Ascending aorta (tissue), 2 donors: ENCODE results near the gene SPRR2F. TPM values are rescaled to one million over a fixed set of nuclear protein-coding genes. Genes with fewer than 3 reads are reported as not detected.

ENCODE experiments used
- DNase-seq, 2 donors: peaks; one replicate each; pipeline ENCODE4 v3.0.0-alpha.2; 2019; ENCODE audit warnings: low spot score in 2 of 2
- H3K27ac ChIP-seq, 2 donors: fragments of 200-600 bp; sonication (generic); one replicate each; pipeline ENCODE4 v1.5.1; 2016 to 2017; ENCODE audit warnings: mild to moderate bottlenecking in 1 of 2
- H3K27me3 ChIP-seq: fragments of 200-600 bp; sonication (generic); one replicate; pipeline ENCODE4 v1.5.1; 2017
- H3K36me3 ChIP-seq, 2 donors: fragments of 200-600 bp; sonication (generic); one replicate each; pipeline ENCODE4 v1.5.1; 2016
- H3K4me1 ChIP-seq, 2 donors: fragments of 200-600 bp; sonication (generic); one replicate each; pipeline ENCODE4 v1.5.1; 2016 to 2017; ENCODE audit warnings: mild to moderate bottlenecking in 1 of 2
- H3K4me3 ChIP-seq, 2 donors: fragments of 200-600 bp; sonication (generic); one replicate each; pipeline ENCODE4 v1.5.1; 2016 to 2017; ENCODE audit warnings: mild to moderate bottlenecking in 1 of 2
- H3K9me3 ChIP-seq, 2 donors: fragments of 200-600 bp; sonication (generic); one replicate each; pipeline ENCODE4 v1.5.1; 2016
- intact Hi-C: fragments of 100-400 bp; cut with DNase I; formaldehyde crosslinking; loops from one replicate; pipeline ENCODE4 v1.15.1; 2023
- total RNA-seq: library from RNA; depleted of rRNA; stranded (reverse); fragments of >200 nt; gene quantifications from one replicate; pipeline ENCODE4 v1.1.0, GENCODE V29; 2016
- TF ChIP-seq, protein P1 (sequence below), 3 experiments: fragments of 200-600 bp in 2 of 3; fragments of 450-650 bp in 1 of 3; sonication (generic) in 2 of 3; IDR thresholded peaks; one replicate each; pipeline ENCODE4 v1.5.1; 2016 to 2019; ENCODE audit warnings: antibody characterized with exemption in 3 of 3, mild to moderate bottlenecking in 1 of 3, moderate library complexity in 1 of 3

SPRR2F gene, protein sequence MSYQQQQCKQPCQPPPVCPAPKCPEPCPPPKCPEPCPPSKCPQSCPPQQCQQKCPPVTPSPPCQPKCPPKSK
- not detected for total RNA-seq

DNA sequence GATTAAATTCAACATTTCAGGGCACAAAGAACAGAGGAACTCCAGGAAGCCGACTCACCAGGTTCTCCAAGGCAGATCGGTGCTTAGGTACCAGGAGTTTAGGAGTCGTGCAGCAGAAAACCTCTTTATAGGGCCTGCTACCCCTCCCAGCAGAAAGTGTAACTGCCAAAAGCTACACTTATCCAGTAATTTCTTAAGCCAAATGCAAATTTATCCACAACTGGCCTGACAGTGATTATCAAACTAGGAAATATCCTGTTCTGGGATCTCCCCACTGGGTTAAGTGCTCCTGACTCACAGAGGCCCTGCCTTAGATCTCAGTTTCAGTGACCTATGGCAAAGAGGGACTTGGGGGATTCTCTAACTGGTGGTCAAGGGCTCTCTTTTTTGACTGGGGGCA lies at the start of gene SPRR2F:
SPRR2F (minus strand) TSS at position 101 of the 400 bp plus-strand sequence. CDS start 783 bp downstream, outside the sequence.
- Histone ChIP-seq H3K9me3 (no peaks in the 10 kb centered on the region), H3K4me3 (no peak within 1 kb of the TSS), H3K27me3 (no peaks in the 10 kb centered on the region), H3K36me3 (no peaks in the 10 kb centered on the region), H3K27ac (no peak within 1 kb of the TSS), H3K4me1 (no peaks in the 10 kb centered on the region)
- DNase-seq = no peak
- intact Hi-C loops = no loop called here
- TF ChIP-seq, protein P1, sequence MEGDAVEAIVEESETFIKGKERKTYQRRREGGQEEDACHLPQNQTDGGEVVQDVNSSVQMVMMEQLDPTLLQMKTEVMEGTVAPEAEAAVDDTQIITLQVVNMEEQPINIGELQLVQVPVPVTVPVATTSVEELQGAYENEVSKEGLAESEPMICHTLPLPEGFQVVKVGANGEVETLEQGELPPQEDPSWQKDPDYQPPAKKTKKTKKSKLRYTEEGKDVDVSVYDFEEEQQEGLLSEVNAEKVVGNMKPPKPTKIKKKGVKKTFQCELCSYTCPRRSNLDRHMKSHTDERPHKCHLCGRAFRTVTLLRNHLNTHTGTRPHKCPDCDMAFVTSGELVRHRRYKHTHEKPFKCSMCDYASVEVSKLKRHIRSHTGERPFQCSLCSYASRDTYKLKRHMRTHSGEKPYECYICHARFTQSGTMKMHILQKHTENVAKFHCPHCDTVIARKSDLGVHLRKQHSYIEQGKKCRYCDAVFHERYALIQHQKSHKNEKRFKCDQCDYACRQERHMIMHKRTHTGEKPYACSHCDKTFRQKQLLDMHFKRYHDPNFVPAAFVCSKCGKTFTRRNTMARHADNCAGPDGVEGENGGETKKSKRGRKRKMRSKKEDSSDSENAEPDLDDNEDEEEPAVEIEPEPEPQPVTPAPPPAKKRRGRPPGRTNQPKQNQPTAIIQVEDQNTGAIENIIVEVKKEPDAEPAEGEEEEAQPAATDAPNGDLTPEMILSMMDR (IDR thresholded peaks at IDR 0.05) = no peak

DNA sequence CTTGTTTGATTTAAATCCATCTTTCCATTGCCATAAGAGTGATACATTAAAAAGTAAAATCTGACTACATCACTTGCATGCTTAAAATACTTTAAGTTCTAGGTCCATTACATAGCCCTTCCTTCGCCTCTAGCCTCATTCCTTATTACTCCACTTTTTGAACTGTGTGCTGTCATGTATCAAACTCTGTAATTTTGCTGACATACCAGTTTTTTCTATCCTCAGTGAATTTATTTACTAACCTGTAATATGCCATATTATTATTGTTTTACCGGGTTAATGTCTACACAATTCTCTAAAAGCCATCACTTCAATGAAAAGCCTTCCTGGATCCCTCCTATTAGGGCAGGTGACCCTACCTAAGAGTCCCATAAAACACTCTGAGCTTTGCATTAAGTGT lies 42.2 kb upstream of the SPRR2F start:
- no peaks in the 10 kb centered on the region for H3K36me3 ChIP-seq
- TF ChIP-seq, protein P1 (IDR thresholded peaks at IDR 0.05) = no peak
- no peak for DNase-seq
- H3K27me3 ChIP-seq = no peaks in the 10 kb centered on the region
- intact Hi-C loops = no loop called here
- H3K4me3 ChIP-seq = no peak overlapping the region
- no peaks in the 10 kb centered on the region for H3K4me1 ChIP-seq
- no peaks in the 10 kb centered on the region for H3K9me3 ChIP-seq
- H3K27ac ChIP-seq = no peak overlapping the region

DNA sequence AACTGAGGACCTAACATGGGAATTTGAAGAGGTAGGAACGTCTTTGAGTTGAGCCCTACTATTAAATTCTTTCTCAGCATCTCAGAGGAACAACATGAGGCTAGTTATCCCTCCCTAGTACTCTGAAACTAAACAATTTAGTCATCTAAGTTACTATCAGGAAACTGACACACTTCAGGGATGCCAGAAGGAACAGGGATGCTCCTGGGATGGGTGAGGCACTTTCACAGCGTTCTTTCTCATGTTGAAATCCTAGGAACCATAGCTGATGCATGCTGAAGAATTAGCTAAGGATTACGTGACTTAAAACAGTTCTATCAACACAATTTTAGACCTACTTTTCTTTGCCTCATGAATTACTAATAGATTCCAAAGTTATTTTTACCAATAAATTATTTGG lies 39.2 kb upstream of the SPRR2F start:
- no peaks in the 10 kb centered on the region for H3K36me3 ChIP-seq
- H3K27me3 ChIP-seq = no peaks in the 10 kb centered on the region
- intact Hi-C loops = no loop called here
- no peak for DNase-seq
- H3K4me3 ChIP-seq = no peak overlapping the region
- no peaks in the 10 kb centered on the region for H3K4me1 ChIP-seq
- H3K9me3 ChIP-seq = no peaks in the 10 kb centered on the region
- H3K27ac ChIP-seq = no peak overlapping the region
- TF ChIP-seq, protein P1 (IDR thresholded peaks at IDR 0.05) = no peak

DNA sequence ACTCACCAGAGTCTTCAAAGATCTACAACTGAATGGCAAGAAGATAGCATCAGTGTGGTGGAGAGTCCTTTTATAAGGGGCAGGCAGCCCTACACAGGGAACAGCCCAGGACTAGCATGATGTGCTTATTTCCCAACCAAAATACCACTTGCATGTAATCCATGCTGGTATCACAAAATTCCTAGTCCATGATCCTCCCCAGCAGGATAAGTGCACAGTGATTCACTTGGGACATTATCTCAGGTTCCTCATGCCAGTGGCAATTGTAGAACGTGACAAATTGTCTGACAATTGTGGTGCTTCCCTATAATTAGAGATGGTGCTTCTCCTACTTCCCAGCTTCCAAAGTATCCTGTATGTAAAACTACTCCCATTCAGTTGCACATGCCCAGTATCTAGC lies 37.5 kb upstream of the SPRR2F start, which contains the start of gene SPRR2G:
SPRR2G (minus strand) TSS at position 45 of the 400 bp plus-strand sequence. CDS start 780 bp downstream, outside the sequence.
- Histone ChIP-seq H3K27me3 (no peaks in the 10 kb centered on the region), H3K27ac (no peak within 1 kb of the TSS), H3K36me3 (no peaks in the 10 kb centered on the region), H3K9me3 (no peaks in the 10 kb centered on the region), H3K4me1 (no peaks in the 10 kb centered on the region), H3K4me3 (no peak within 1 kb of the TSS)
- TF ChIP-seq, protein P1 (IDR thresholded peaks at IDR 0.05) = no peak
- no peak for DNase-seq
- intact Hi-C loops = no loop called here

DNA sequence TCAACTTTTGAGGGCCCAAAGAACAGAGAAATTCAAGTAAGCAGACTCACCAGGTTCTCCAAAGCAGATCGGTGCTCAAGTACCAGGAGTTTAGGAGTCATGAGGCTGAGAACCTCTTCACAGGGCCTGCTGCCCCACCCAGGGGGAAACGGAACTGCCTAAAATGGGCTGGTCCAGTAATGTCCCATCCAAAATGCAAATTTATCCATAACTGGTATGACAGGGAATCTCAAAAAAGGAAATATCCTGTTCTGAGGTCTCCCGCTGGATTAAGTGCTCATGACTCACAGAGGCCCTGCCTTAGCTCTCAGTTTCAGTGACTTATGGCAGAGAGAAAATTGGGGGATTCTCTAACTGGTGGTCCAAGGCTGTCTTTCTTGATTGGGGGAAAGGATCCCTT lies 28.1 kb upstream of the SPRR2F start:
- no peaks in the 10 kb centered on the region for H3K27me3 ChIP-seq
- H3K4me3 ChIP-seq = no peak overlapping the region
- H3K27ac ChIP-seq = no peak overlapping the region
- TF ChIP-seq, protein P1 (IDR thresholded peaks at IDR 0.05) = no peak
- intact Hi-C loops = no loop called here
- H3K9me3 ChIP-seq = no peaks in the 10 kb centered on the region
- H3K4me1 ChIP-seq = no peaks in the 10 kb centered on the region
- DNase-seq = no peak
- H3K36me3 ChIP-seq = no peaks in the 10 kb centered on the region

DNA sequence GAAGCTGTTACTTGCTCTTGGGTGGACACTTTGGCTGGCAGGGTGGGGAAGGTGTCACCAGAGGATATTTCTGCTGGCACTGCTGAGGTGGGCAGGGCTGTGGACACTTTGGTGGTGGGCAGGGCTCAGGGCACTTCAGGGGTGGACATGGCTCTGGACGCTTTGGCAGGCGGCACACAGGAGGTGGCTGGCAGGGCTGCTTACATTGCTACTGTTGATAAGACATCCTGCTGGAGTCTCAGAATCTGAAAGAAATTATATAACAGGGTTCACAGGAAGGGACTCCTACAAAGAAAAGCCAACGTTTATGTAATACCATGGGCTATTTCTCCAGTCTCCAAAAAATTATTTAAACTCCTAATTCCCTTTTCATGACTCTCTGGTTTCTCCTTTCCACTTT lies 27.2 kb upstream of the SPRR2F start:
- intact Hi-C loops = no loop called here
- DNase-seq = no peak
- TF ChIP-seq, protein P1 (IDR thresholded peaks at IDR 0.05) = no peak

More for the DNA sequence above, 27.2 kb upstream of the SPRR2F start:
- no peaks in the 10 kb centered on the region for H3K27me3 ChIP-seq
- H3K4me3 ChIP-seq = no peak overlapping the region
- no peak overlapping the region for H3K27ac ChIP-seq
- no peaks in the 10 kb centered on the region for H3K36me3 ChIP-seq
- no peaks in the 10 kb centered on the region for H3K9me3 ChIP-seq
- H3K4me1 ChIP-seq = no peaks in the 10 kb centered on the region
